SKM-1 (cell line): ENCODE data around the gene BCAP29.
"Not testable (repeated sequence)": the region's sequence is repeated elsewhere in the genome, so short reads cannot be mapped to it uniquely, and the experiment has no call there.

Source experiments
- DNase-seq: peaks from one replicate; lab custom pipeline; 2025; ENCODE audit not compliant: unreplicated experiment; lab: John Stamatoyannopoulos, UW

The BCAP29 gene

GRCh38 chr7:107615910-107616680 is 36.0 kb downstream of the BCAP29 start:
- no peak for DNase-seq

GRCh38 chr7:107622429-107622828 is 42.4 kb downstream of the BCAP29 start:
- peak; percentile 90 for DNase-seq

- no peak for DNase-seq
Measured at GRCh38 chr7:107622894-107623293, 42.8 kb downstream of the BCAP29 start.

- DNase-seq = no peak
Measured at GRCh38 chr7:107627002-107627401, 47.0 kb downstream of the BCAP29 start.

GRCh38 chr7:107628461-107629064 is 48.5 kb downstream of the BCAP29 start:
- DNase-seq = peak; percentile 60

GRCh38 chr7:107630342-107630741 is 50.3 kb downstream of the BCAP29 start:
- DNase-seq = no peak

GRCh38 chr7:107631588-107632491 is 51.8 kb downstream of the BCAP29 start:
- no peak for DNase-seq

- DNase-seq = no peak
Measured at GRCh38 chr7:107632492-107632865, 52.4 kb downstream of the BCAP29 start.

GRCh38 chr7:107638594-107638993 is 58.5 kb downstream of the BCAP29 start:
- no peak for DNase-seq

GRCh38 chr7:107639070-107639469 is 59.0 kb downstream of the BCAP29 start:
- DNase-seq = not testable (repeated sequence)

GRCh38 chr7:107641676-107642075 is 61.6 kb downstream of the BCAP29 start:
- no peak for DNase-seq

- no peak for DNase-seq
Measured at GRCh38 chr7:107642501-107642900, 62.5 kb downstream of the BCAP29 start.

- no peak for DNase-seq
Measured at GRCh38 chr7:107643407-107643806, 63.4 kb downstream of the BCAP29 start.

- no peak for DNase-seq
Measured at GRCh38 chr7:107643938-107644308, 63.9 kb downstream of the BCAP29 start.

- no peak for DNase-seq
Measured at GRCh38 chr7:107644309-107644974, 64.4 kb downstream of the BCAP29 start.

GRCh38 chr7:107652642-107653041 is 72.6 kb downstream of the BCAP29 start:
- DNase-seq = no peak

- DNase-seq = no peak
Measured at GRCh38 chr7:107658467-107658866, 78.4 kb downstream of the BCAP29 start.

- no peak for DNase-seq
Measured at GRCh38 chr7:107659666-107660065, 79.6 kb downstream of the BCAP29 start.

GRCh38 chr7:107660381-107661080 is 80.5 kb downstream of the BCAP29 start, which contains the start of gene SLC26A4:
SLC26A4 (plus strand) TSS chr7:107660828; CDS start chr7:107661642, 814 bp downstream.
- no peak for DNase-seq

GRCh38 chr7:107661081-107661864 is 81.2 kb downstream of the BCAP29 start:
- no peak for DNase-seq
